ENCODE results near the gene CDH5. TPM values are rescaled to one million over a fixed set of nuclear protein-coding genes. Genes with fewer than 3 reads are reported as not detected.

CDH5 gene
- total and polyA plus RNA-seq, 2 donors (not counting 3 experiments of a cell fraction or from before 2014, with no cell fraction given): 765 to 815 TPM

DNA sequence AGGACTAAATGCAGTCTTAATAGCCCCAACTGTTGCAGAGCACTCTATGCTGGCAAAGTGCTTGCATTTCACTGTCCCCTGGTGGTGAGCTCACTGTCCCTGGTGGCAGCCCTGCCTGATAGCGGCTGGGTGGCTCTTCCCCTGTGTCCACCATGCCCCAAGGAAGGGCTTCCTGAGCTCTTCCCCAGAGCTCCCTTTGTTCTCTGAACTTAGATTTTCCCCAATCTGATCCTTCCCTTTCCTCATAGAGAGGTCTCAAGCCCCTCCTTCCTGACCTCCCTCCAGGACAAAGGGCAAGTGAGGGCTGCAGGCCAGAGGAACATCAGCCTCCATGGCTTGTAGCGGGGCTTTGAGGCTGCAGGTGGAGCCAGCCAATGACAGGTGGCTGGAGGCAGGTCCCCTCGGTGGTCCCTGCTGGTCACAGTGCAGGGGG, 77.6 kb downstream of the CDH5 start:
- Histone ChIP-seq H3K4me3 (replicated peaks in 1 of 3; ENCODE audit: insufficient read depth in 1 of 3, low read depth in 1 of 3, low read length in 3 of 3) (no peak overlapping the region), H3K79me2 (ENCODE audit: control insufficient read depth, insufficient read depth, low read length) (no peaks in the 10 kb centered on the region), H3K27ac (ENCODE audit: insufficient read depth, low read depth, low read length) (no peak overlapping the region), H3K9me3 (replicated peaks; ENCODE audit: control insufficient read depth, insufficient read depth, low read length) (no peaks in the 10 kb centered on the region), H2AFZ (ENCODE audit: low read depth, low read length) (no peak overlapping the region), H3K9ac (replicated peaks; ENCODE audit: extremely low read depth, insufficient read depth, low read length) (no peak overlapping the region), H4K20me1 (replicated peaks; ENCODE audit: control insufficient read depth, extremely low read depth, insufficient read depth, low read length) (no peaks in the 10 kb centered on the region), H3K4me2 (ENCODE audit: insufficient read depth, low read length) (no peak overlapping the region), H3K27me3 (ENCODE audit: control insufficient read depth in 2 of 2, insufficient read depth in 2 of 2, low read length in 2 of 2) (peaks cover 7 to 26% of the 10 kb centered on the region in 2 experiments), H3K36me3 (ENCODE audit: control insufficient read depth in 2 of 2, extremely low read depth in 1 of 2, insufficient read depth in 2 of 2, low read length in 2 of 2) (no peaks in the 10 kb centered on the region), H3K4me1 (ENCODE audit: control insufficient read depth, extremely low read depth, insufficient read depth, low read length) (no peaks in the 10 kb centered on the region), H3K9me1 (replicated peaks; ENCODE audit: control insufficient read depth, extremely low read depth, insufficient read depth, low read length) (no peaks in the 10 kb centered on the region)
- no TSS peak for BruUV-seq (replicated peaks)
- CTCF ChIA-PET: interaction anchor here (0.8 to 2.0 kb wide), 6 partner anchors 9 to 102 kb away, joined by 3 to 7 read pairs (median 4); no protein-coding TSS in a partner anchor
- no peak for DNase-seq (ENCODE audit: low read depth, low spot score)
- intact Hi-C loops (cut with micrococcal nuclease) (no loop called here), dilution Hi-C loops (cut with MboI; ENCODE audit: extremely low pct_ligation_motif_present, low sequenced_read_pairs) (no loop called here)
- TF ChIP-seq GATA2 (IDR thresholded peaks at IDR 0.05; ENCODE audit: insufficient read depth, insufficient read length, low read depth, low read length) (no peak), EZH2 (IDR thresholded peaks at IDR 0.05; ENCODE audit: borderline replicate concordance, low read depth, low read length, severe bottlenecking) (no peak), POLR2AphosphoS5 (IDR thresholded peaks at IDR 0.05; ENCODE audit: insufficient read depth, low read depth, low read length) (no peak), FOS (IDR thresholded peaks at IDR 0.05; ENCODE audit: borderline replicate concordance, insufficient read depth, low read length) (no peak), JUN (IDR thresholded peaks at IDR 0.05; ENCODE audit: borderline replicate concordance, insufficient read depth, insufficient read length, low read depth) (no peak), MYC (IDR thresholded peaks at IDR 0.05; ENCODE audit: low read depth, low read length) (no peak), POLR2A (IDR thresholded peaks at IDR 0.05; ENCODE audit: low read depth, low read length) (no peak)
- TF ChIP-seq, protein P1, sequence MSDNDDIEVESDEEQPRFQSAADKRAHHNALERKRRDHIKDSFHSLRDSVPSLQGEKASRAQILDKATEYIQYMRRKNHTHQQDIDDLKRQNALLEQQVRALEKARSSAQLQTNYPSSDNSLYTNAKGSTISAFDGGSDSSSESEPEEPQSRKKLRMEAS (IDR thresholded peaks at IDR 0.05; ENCODE audit: insufficient read depth, insufficient read length): no peak
- TF ChIP-seq, protein P2, sequence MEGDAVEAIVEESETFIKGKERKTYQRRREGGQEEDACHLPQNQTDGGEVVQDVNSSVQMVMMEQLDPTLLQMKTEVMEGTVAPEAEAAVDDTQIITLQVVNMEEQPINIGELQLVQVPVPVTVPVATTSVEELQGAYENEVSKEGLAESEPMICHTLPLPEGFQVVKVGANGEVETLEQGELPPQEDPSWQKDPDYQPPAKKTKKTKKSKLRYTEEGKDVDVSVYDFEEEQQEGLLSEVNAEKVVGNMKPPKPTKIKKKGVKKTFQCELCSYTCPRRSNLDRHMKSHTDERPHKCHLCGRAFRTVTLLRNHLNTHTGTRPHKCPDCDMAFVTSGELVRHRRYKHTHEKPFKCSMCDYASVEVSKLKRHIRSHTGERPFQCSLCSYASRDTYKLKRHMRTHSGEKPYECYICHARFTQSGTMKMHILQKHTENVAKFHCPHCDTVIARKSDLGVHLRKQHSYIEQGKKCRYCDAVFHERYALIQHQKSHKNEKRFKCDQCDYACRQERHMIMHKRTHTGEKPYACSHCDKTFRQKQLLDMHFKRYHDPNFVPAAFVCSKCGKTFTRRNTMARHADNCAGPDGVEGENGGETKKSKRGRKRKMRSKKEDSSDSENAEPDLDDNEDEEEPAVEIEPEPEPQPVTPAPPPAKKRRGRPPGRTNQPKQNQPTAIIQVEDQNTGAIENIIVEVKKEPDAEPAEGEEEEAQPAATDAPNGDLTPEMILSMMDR (IDR thresholded peaks at IDR 0.05; ENCODE audit: extremely low read depth in 1 of 2, insufficient read depth in 1 of 2, low read depth in 1 of 2, low read length in 2 of 2): no peak
- POLR2A ChIA-PET: no interaction called here
- FAIRE-seq: no peak

All from endothelial cell of umbilical vein (primary cell).